Measurements from ENCODE around the gene NFKBIZ.

The NFKBIZ gene

DNA sequence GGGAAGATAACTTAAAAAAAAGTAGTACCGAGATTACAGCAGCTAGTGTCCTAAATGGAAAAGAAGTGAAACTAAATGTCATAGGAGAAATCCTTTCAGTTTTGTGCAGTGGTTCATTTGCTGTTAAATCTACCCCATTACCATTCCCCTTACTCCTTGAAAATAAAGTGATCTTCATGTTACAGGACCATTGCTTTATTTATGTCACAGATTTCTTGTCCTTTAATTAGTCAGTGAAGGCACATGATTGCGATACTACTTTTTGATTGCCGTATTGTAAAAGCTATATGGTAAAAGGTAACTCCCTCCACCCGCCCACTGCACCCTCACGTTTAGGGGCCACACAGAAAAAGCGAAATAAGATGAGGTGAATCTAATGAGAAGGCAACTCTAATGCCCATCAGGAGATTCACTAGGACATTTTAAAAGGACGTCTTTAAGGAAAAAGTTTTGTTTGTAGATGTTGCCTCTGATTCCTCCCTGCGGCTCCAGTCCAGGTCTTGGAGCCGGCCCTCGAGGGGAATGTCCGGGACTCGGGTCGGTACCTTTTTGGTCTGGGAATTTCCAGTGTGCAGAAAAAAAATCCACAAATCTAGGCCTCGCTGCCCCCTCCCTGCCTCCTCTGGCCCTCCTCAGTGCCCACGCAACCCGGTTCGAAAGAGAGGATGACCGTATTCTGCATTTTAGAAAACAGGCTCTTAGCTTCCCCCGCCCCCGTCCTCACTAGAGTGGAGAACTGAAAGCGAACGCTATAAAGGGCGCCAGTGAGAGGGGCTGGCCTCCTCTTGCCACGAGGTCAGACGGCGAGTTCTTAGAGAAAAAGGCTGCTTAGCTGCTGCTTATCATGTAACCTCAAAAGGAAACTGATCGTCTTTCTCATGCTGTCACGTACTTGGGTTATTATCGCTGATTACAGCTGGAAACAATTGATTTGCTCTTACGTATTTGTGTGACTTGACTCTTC is 21.8 kb upstream of the NFKBIZ start:
- peak; percentile 72 for DNase-seq (ENCODE audit: low read depth)

- no peak for DNase-seq (ENCODE audit: low read depth)
Measured at GRCh38 chr3:101828276-101828675, 21.0 kb upstream of the NFKBIZ start.

DNA sequence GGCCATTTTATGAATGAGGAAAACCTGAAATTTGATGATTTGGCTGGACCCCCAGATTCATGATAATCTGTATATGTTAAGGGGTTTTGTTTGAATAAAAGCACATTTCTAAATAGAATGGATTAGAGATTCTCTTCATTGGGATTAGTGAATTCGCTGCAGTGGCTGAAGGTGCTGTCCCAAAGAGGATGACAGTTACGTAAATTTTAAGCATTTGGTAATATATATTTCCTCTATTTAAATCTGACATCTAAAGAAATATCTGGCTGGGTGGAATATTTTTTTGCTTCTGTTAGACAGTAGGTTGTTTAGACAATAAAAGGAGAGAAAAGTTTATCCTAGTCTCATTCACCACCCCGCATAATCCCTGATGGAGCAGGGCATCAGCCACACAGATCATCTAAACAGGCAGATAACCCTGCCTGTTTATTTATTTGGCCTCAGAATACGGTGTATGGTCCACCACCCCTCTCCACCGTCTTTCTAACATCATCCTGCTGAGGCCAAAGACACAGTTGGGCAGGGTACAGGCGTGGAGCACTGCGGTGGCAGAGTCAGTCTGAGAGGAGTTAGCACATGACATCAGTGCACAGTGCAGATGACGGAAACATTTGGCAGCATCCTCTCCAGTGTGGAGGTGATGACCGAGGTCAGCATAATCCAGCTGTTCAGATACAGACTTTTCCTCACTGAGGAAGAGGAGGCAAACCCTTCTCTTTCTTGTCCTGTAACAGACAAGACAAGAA is 20.4 kb upstream of the NFKBIZ start:
- DNase-seq (ENCODE audit: low read depth) = no peak

- DNase-seq (ENCODE audit: low read depth) = no peak
Measured at GRCh38 chr3:101829437-101829830, 19.9 kb upstream of the NFKBIZ start.

- no peak for DNase-seq (ENCODE audit: low read depth)
Measured at GRCh38 chr3:101829874-101830273, 19.4 kb upstream of the NFKBIZ start.

DNA sequence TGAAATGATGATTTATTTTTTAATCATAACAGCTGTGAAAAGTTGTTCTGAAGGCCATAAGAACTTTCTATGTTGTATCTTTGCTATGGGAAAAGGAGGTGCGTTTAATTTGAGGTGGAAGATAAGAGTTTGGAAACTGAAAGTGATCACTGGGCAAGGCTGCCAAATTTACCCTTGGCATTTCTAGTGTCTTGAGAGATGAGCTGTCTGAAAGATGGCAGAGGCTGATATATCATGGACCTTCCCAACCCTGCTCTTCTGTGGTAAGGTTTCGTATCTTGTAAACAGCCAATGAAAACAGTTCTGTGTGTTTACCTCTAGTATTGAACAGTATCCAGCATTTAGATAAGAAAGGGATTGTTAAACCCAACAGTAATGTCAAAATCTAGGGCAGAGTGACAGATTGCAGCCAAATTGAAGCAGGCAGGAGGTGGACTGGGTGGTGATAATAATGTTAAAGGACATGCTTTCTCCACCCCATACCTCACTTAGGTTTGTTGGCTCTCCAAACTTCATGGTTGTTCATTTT is 15.8 kb upstream of the NFKBIZ start:
- DNase-seq (ENCODE audit: low read depth) = no peak

GRCh38 chr3:101835676-101836075 is 13.6 kb upstream of the NFKBIZ start:
- DNase-seq (ENCODE audit: low read depth) = no peak

DNA sequence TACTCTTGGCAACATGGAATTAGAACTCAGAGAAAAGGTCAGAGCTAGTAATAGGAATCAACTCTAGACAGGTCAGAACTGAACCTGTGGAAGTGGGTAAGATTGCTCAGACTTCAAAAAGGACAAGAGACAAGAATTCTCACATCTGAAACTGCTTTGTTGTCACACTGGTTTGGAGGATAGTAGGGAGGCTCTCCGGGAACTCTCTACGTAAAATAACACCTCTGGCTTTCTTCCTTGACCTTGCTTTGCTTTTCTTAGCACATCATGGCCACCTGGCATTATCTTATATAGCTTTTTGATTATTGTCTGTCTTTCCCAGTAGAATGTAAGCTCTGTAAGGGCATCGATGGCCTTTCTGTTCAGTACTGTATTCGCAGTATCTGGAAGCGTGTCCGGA is 13.2 kb upstream of the NFKBIZ start:
- DNase-seq (ENCODE audit: low read depth) = no peak

DNA sequence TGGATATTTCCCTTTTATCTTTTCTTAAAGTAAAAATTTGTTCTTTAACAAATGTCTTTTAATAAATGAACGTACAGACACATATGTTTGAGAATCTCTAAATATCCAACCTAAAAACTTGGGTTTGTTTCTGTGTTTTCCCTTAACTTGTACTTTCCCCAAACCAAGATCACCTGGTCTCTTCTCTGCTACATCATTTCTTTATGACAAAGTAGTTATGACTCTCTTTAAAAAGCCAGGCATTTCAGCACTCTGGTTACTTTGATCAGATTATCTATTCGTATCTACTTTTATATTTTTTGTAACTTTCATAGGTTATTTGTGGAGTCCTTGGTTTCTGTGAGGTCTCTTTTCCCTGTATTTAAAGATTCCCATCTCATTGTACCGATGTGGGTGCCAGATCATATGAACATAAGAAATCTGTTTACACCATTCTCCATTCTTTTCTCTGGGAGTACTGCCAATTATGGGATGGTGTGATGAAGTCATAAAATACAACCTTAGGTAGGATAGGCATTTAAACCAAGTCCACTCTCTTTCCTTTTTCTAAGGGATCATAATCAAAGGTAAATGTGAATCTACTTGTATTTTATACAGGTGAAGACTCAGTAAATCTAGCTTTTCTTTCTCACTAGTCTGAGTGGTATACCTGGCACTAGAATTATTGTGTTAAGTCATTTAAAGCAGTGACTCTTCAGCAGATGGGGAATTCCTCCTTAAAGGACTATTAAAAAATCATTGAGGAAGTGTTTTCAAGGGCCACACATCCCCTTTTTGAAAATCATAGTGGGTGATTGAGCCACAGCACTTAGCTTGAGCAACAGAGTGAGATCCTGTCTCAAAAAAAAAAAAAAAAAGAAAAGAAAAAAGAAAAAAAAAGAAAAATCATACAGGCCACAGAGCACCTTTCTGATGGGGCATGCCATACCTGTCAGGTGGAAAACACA is 12.4 kb upstream of the NFKBIZ start:
- DNase-seq (ENCODE audit: low read depth) = no peak

DNA sequence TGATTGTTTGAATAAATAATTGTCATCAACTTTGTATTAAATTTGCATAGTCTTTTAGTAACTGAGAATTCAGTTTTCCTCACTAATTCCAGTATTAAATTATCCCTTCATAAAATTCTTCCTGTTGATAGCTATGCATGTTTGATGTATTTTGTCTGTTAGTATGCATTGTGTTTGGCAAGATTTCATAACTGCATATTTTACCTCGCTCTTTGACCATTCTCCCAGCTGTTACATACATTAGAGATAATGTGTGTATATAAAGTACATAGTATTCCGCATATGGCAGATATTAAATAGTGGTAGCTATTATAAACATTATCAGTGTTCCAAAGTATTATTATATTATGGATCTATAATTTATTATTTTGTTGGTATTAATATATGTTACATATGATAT is 10.6 kb upstream of the NFKBIZ start:
- DNase-seq (ENCODE audit: low read depth) = no peak

- DNase-seq (ENCODE audit: low read depth) = no peak
Measured at GRCh38 chr3:101840066-101840465, 9.2 kb upstream of the NFKBIZ start.

GRCh38 chr3:101842245-101842934 is 6.9 kb upstream of the NFKBIZ start:
- DNase-seq (ENCODE audit: low read depth) = no peak

DNA sequence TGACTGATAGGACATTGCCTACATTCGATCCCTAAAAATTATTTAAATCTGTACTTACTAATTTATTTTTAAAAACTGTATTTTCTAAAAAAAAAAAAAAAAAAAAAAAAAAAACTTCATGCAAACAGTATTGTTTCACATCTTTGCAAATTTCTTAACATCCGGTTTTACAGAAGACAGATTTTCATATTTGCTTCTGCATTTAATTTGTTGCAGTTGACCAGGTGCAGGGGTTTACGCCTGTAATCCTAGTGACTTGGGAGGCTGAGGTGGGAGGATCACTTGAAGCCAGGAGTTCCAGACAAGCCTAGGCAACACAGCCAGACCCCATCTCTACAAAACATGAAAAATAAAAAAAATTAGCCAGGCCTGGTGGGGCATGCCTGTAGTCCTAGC is 6.4 kb upstream of the NFKBIZ start:
- DNase-seq (ENCODE audit: low read depth) = no peak

DNA sequence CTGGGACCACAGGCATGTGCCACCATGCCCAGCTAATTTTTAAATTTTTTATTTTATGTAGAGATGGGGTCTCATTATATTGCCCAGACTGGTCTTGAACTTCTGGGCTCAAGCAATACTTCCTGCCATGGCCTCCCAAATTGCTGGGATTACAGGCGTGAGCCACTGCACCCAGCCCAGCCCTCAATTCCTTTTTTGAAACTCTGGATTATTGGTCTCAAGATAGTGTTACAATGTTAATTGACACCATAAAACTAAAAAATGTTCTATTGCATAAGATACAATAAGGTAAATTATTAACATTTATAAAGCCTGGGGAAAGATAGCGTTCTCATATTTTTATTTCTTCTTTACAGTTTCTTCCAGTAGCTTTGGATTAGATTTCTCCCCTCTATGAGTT is 3.9 kb upstream of the NFKBIZ start:
- DNase-seq (ENCODE audit: low read depth) = no peak

- no peak for DNase-seq (ENCODE audit: low read depth)
Measured at GRCh38 chr3:101846709-101847108, 2.6 kb upstream of the NFKBIZ start.

GRCh38 chr3:101847328-101847727 is 2.0 kb upstream of the NFKBIZ start:
- DNase-seq (ENCODE audit: low read depth) = no peak

GRCh38 chr3:101848326-101848725 is 988 bp upstream of the NFKBIZ start:
- DNase-seq (ENCODE audit: low read depth) = no peak

DNA sequence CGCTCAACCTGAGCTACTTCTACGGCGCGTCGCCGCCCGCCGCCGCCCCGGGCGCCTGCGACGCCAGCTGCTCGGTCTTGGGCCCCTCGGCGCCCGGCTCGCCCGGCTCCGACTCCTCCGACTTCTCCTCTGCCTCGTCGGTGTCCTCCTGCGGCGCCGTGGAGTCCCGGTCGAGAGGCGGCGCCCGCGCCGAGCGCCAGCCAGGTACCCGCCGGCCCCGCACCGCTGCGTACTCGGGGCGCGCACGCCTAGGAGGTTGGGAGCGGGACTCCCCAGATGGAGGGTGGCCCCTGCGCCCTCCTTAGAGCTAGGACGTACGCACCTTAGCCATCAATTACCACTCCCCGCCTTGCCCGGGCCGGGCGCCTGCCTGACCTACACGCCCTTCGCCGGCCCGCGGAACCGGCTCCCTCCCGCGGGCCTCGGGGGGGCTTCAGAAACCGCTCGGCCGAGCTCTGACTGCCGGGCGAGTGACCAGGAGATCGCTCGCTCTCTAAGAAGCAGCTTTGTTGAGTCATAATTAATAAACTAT is 466 bp downstream of the NFKBIZ start:
- peak; percentile 45 for DNase-seq (ENCODE audit: low read depth)

GRCh38 chr3:101850246-101851051 is 1.1 kb downstream of the NFKBIZ start:
- no peak for DNase-seq (ENCODE audit: low read depth)

Measured in stimulated activated CD8-positive, alpha-beta memory T cell treated with anti-CD3 and anti-CD28 coated beads, Interleukin-12 subunit alpha, Interleukin-12 subunit beta, amount 100 ng/mL, for 4 hours (primary cell).